Omental fat pad (tissue), 4 donors: ENCODE measurements around the gene USP30. TPM values are rescaled to one million over a fixed set of nuclear protein-coding genes. Genes with fewer than 3 reads are reported as not detected.
"Not testable (repeated sequence)": the region's sequence is repeated elsewhere in the genome, so short reads cannot be mapped to it uniquely, and the experiment has no call there.

Source experiments
- ATAC-seq: fragments of 150-250 bp; one replicate; pipeline ENCODE4 v1.9.1; 2016; ENCODE audit warnings: mild to moderate bottlenecking, moderate library complexity; ENCODE audit not compliant: low FRiP score
- DNase-seq: peaks from one replicate; pipeline ENCODE4 v3.0.0-alpha.2; 2019; ENCODE audit warnings: low spot score
- CTCF ChIP-seq, 3 donors: fragments of 450-650 bp; IDR thresholded peaks; one replicate each; pipeline ENCODE4 v1.5.1; 2016 to 2017; ENCODE audit warnings: antibody characterized with exemption in 3 of 3, mild to moderate bottlenecking in 3 of 3, moderate library complexity in 2 of 3
- total RNA-seq, 4 donors: library from RNA; depleted of rRNA; stranded (reverse); fragments of >200 nt; gene quantifications; one replicate each; pipeline ENCODE4 v1.1.0, GENCODE V29; 2016

The USP30 gene
- total RNA-seq, 4 donors from 2014 or later = 8.8 to 36.2 (median 14.8) TPM

GRCh38 chr12:109033239-109034196 lies 18.9 kb upstream of the USP30 start:
- TF ChIP-seq CTCF (IDR thresholded peaks at IDR 0.05) = no peak
- DNase-seq (no peak), ATAC-seq (no peak)

GRCh38 chr12:109036975-109037374 lies 15.4 kb upstream of the USP30 start:
- ATAC-seq (no peak), DNase-seq (no peak)
- no peak for TF ChIP-seq CTCF (IDR thresholded peaks at IDR 0.05)

- no peak for DNase-seq
- ATAC-seq = no peak
- TF ChIP-seq CTCF (IDR thresholded peaks at IDR 0.05) = no peak
These were observed 8.1 kb upstream of the USP30 start for GRCh38 chr12:109044241-109044640.

- DNase-seq (no peak), ATAC-seq (no peak)
- TF ChIP-seq CTCF (IDR thresholded peaks at IDR 0.05) = no peak
These were observed 5.1 kb upstream of the USP30 start for GRCh38 chr12:109047081-109047805.

- ATAC-seq, DNase-seq: not testable (repeated sequence)
These were observed 3.7 kb upstream of the USP30 start for GRCh38 chr12:109048706-109049105.

GRCh38 chr12:109049794-109050193 lies 2.6 kb upstream of the USP30 start:
- not testable (repeated sequence) for ATAC-seq, DNase-seq

GRCh38 chr12:109052097-109052413 lies 321 bp upstream of the USP30 start:
- DNase-seq (no peak), ATAC-seq (no peak)
- TF ChIP-seq CTCF (IDR thresholded peaks at IDR 0.05) = no peak
